ENCODE measurements around the gene LTK. TPM values are rescaled to one million over a fixed set of nuclear protein-coding genes. Genes with fewer than 3 reads are reported as not detected.

Gene LTK
- polyA plus RNA-seq, 10 donors = 6.4 to 14.2 (median 8.6) TPM

- no peak for DNase-seq
Observed at GRCh38 chr15:41499109-41499851, 14.3 kb downstream of the LTK start.

- no peak for DNase-seq
Observed at GRCh38 chr15:41498657-41499056, 15.0 kb downstream of the LTK start.

- peak in 1 of 3 donors; percentile 28 for DNase-seq
Observed at GRCh38 chr15:41495736-41496599, 17.7 kb downstream of the LTK start.

- peak in 1 of 3 donors; percentile 39 for DNase-seq
Observed at GRCh38 chr15:41494922-41495735, 18.5 kb downstream of the LTK start.

GRCh38 chr15:41494190-41494921 is 19.3 kb downstream of the LTK start:
- DNase-seq = peak in 1 of 3 donors; percentile 50

GRCh38 chr15:41493902-41494189 is 19.8 kb downstream of the LTK start:
- DNase-seq = no peak

- DNase-seq = peak; percentile 54 to 90 (median 68)
Observed at GRCh38 chr15:41493205-41493901, 20.3 kb downstream of the LTK start, which contains the start of gene ITPKA. TSS of gene ITPKA (plus strand) at chr15:41493874. CDS start at chr15:41493928, 54 bp downstream.

- DNase-seq = no peak
Observed at GRCh38 chr15:41492597-41493204, 20.9 kb downstream of the LTK start.

- no peak for DNase-seq
Observed at GRCh38 chr15:41491889-41492288, 21.7 kb downstream of the LTK start.

GRCh38 chr15:41490355-41490754 is 23.3 kb downstream of the LTK start:
- peak in 1 of 3 donors; percentile 77 for DNase-seq

- no peak for DNase-seq
Observed at GRCh38 chr15:41489641-41490040, 24.0 kb downstream of the LTK start.

- no peak for DNase-seq
Observed at GRCh38 chr15:41487802-41488201, 25.8 kb downstream of the LTK start.

GRCh38 chr15:41487381-41487780 is 26.2 kb downstream of the LTK start:
- no peak for DNase-seq

GRCh38 chr15:41486286-41486685 is 27.3 kb downstream of the LTK start:
- no peak for DNase-seq

- DNase-seq = no peak
Observed at GRCh38 chr15:41484937-41485625, 28.5 kb downstream of the LTK start.

GRCh38 chr15:41483519-41483918 is 30.1 kb downstream of the LTK start:
- DNase-seq = no peak

- no peak for DNase-seq
Observed at GRCh38 chr15:41483115-41483514, 30.5 kb downstream of the LTK start.

GRCh38 chr15:41482110-41482877 is 31.3 kb downstream of the LTK start:
- no peak for DNase-seq
